H1 (cell line): Measurements from ENCODE around the gene CDKN2A. TPM values are rescaled to one million over a fixed set of nuclear protein-coding genes. Genes with fewer than 3 reads are reported as not detected.

Experiments
- BRCA1 ChIP-seq: IDR thresholded peaks from 2 replicates; pipeline ENCODE4 v1.6.1; 2012; ENCODE audit warnings: low read depth, low read length, improper control_type of control experiment
- CHD1 ChIP-seq: IDR thresholded peaks from 2 replicates; pipeline ENCODE4 v1.6.1; 2012; ENCODE audit warnings: low read depth, low read length, improper control_type of control experiment
- CTBP2 ChIP-seq: IDR thresholded peaks from 2 replicates; pipeline ENCODE4 v1.7.0; 2011; ENCODE audit warnings: borderline replicate concordance, mild to moderate bottlenecking, moderate library complexity, mixed read lengths, low read length; ENCODE audit not compliant: insufficient read depth, insufficient read length
- FOSL1 ChIP-seq: IDR thresholded peaks from 2 replicates; pipeline ENCODE4 v1.6.1; 2011; ENCODE audit warnings: mild to moderate bottlenecking, low read depth, low read length, moderate library complexity; ENCODE audit not compliant: insufficient read depth
- MAFK ChIP-seq: IDR thresholded peaks from 2 replicates; pipeline ENCODE4 v1.6.1; 2012; ENCODE audit warnings: low read depth, mild to moderate bottlenecking, improper control_type of control experiment, low read length
- POLR2AphosphoS5 ChIP-seq: IDR thresholded peaks from 2 replicates; pipeline ENCODE4 v1.6.1; 2011; ENCODE audit warnings: low read depth, low read length
- SP1 ChIP-seq: IDR thresholded peaks from 2 replicates; pipeline ENCODE4 v1.6.1; 2011; ENCODE audit warnings: low read depth, low read length
- SP4 ChIP-seq: IDR thresholded peaks from 2 replicates; pipeline ENCODE4 v1.6.1; 2012; ENCODE audit warnings: low read length, inconsistent platforms
- TAF1 ChIP-seq: IDR thresholded peaks from 2 replicates; pipeline ENCODE4 v1.6.1; 2011; ENCODE audit warnings: mild to moderate bottlenecking, low read depth, low read length
- polyA plus RNA-seq, 7 experiments: library from polyadenylated mRNA; depleted of rRNA in 3 of 7; stranded (reverse) in 5 of 7; unstranded in 2 of 7; fragments of >200 nt in 5 of 7; fragments of 200-250 nt in 2 of 7; gene quantifications; 1 replicate in 5 of 7; 2 replicates in 1 of 7; 4 replicates in 1 of 7; pipeline versions ENCODE4 v1.2.1 to v1.2.3, GENCODE V29; 2011 to 2013; ENCODE audit warnings: missing spikeins in 2 of 7, mixed read lengths in 2 of 7
- total RNA-seq: library from RNA; stranded (reverse); fragmentation: NEBNext Ultra II Directional; extraction: Animal tissue kit (Norgen Biotek cat#: 25700); gene quantifications from 2 replicates; pipeline ENCODE4 v1.2.1, GENCODE V29; 2021
- TF ChIP-seq, protein P1 (sequence below): fragments of 300-600 bp; sonication (generic); IDR thresholded peaks from 2 replicates; pipeline ENCODE4 v1.7.1; 2012; ENCODE audit warnings: low read length, moderate library complexity, mild to moderate bottlenecking, inconsistent platforms; ENCODE audit not compliant: insufficient replicate concordance

The CDKN2A gene
- total and polyA plus RNA-seq, 2 of the 8 experiments (the other 6 are each of a cell fraction or from before 2014, with no cell fraction given), result 0.51 to 0.73 TPM

DNA sequence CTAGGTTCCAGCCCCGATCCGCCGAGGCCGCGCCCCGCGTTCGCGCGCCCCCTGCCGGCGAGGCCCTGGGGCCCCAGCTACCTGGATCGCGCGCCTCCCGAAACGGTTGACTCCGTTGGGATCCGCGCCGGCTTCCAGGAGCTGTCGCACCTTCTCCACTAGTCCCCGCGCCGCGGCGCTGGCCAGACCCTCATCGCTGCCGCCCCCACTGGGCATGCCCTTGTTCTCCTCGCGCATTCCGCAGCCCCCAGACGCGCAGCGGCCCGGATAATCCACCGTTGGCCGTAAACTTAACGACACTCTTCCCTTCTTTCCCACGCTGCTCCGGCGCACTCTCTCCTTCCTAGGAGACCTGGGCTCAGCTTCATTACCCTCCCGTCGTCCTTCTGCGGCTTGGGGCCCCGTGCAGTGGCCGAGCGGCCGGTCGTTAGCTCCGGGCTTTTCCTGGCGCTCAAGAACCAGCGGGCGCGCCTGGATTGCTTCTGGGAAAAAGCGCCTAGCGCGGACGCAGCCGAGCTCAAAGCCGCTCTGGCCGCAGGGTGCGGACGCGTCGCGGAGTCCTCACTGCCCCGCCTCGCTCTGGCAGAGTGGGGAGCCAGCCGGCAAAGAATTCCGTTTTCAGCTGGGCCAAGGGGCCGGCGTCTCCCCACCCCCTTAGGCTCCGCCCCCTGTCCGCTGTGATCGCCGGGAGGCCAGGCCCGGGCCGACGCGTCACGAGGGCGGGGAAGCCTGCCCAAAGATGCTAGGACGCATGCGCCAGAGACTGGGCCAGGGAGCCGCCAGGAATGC lies 14.7 kb upstream of the CDKN2A start, which contains the start of gene CDKN2B (continued):
- no peak for TF ChIP-seq POLR2AphosphoS5
- TF ChIP-seq, protein P1, sequence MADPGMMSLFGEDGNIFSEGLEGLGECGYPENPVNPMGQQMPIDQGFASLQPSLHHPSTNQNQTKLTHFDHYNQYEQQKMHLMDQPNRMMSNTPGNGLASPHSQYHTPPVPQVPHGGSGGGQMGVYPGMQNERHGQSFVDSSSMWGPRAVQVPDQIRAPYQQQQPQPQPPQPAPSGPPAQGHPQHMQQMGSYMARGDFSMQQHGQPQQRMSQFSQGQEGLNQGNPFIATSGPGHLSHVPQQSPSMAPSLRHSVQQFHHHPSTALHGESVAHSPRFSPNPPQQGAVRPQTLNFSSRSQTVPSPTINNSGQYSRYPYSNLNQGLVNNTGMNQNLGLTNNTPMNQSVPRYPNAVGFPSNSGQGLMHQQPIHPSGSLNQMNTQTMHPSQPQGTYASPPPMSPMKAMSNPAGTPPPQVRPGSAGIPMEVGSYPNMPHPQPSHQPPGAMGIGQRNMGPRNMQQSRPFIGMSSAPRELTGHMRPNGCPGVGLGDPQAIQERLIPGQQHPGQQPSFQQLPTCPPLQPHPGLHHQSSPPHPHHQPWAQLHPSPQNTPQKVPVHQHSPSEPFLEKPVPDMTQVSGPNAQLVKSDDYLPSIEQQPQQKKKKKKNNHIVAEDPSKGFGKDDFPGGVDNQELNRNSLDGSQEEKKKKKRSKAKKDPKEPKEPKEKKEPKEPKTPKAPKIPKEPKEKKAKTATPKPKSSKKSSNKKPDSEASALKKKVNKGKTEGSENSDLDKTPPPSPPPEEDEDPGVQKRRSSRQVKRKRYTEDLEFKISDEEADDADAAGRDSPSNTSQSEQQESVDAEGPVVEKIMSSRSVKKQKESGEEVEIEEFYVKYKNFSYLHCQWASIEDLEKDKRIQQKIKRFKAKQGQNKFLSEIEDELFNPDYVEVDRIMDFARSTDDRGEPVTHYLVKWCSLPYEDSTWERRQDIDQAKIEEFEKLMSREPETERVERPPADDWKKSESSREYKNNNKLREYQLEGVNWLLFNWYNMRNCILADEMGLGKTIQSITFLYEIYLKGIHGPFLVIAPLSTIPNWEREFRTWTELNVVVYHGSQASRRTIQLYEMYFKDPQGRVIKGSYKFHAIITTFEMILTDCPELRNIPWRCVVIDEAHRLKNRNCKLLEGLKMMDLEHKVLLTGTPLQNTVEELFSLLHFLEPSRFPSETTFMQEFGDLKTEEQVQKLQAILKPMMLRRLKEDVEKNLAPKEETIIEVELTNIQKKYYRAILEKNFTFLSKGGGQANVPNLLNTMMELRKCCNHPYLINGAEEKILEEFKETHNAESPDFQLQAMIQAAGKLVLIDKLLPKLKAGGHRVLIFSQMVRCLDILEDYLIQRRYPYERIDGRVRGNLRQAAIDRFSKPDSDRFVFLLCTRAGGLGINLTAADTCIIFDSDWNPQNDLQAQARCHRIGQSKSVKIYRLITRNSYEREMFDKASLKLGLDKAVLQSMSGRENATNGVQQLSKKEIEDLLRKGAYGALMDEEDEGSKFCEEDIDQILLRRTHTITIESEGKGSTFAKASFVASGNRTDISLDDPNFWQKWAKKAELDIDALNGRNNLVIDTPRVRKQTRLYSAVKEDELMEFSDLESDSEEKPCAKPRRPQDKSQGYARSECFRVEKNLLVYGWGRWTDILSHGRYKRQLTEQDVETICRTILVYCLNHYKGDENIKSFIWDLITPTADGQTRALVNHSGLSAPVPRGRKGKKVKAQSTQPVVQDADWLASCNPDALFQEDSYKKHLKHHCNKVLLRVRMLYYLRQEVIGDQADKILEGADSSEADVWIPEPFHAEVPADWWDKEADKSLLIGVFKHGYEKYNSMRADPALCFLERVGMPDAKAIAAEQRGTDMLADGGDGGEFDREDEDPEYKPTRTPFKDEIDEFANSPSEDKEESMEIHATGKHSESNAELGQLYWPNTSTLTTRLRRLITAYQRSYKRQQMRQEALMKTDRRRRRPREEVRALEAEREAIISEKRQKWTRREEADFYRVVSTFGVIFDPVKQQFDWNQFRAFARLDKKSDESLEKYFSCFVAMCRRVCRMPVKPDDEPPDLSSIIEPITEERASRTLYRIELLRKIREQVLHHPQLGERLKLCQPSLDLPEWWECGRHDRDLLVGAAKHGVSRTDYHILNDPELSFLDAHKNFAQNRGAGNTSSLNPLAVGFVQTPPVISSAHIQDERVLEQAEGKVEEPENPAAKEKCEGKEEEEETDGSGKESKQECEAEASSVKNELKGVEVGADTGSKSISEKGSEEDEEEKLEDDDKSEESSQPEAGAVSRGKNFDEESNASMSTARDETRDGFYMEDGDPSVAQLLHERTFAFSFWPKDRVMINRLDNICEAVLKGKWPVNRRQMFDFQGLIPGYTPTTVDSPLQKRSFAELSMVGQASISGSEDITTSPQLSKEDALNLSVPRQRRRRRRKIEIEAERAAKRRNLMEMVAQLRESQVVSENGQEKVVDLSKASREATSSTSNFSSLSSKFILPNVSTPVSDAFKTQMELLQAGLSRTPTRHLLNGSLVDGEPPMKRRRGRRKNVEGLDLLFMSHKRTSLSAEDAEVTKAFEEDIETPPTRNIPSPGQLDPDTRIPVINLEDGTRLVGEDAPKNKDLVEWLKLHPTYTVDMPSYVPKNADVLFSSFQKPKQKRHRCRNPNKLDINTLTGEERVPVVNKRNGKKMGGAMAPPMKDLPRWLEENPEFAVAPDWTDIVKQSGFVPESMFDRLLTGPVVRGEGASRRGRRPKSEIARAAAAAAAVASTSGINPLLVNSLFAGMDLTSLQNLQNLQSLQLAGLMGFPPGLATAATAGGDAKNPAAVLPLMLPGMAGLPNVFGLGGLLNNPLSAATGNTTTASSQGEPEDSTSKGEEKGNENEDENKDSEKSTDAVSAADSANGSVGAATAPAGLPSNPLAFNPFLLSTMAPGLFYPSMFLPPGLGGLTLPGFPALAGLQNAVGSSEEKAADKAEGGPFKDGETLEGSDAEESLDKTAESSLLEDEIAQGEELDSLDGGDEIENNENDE, result no peak
- TF ChIP-seq MAFK, result no peak
- TF ChIP-seq TAF1, result peak; percentile 73; the same call in 1 of the 2 replicates
- TF ChIP-seq FOSL1, result no peak
- TF ChIP-seq SP4, result no peak; the same call in 1 of the 2 replicates
- TF ChIP-seq CHD1, result no peak
- TF ChIP-seq BRCA1, result no peak
- no peak for TF ChIP-seq SP1
- TF ChIP-seq CTBP2, result no peak
